H9 (cell line): ENCODE data around the gene CALHM3. TPM values are rescaled to one million over a fixed set of nuclear protein-coding genes. Genes with fewer than 3 reads are reported as not detected.
A peak's percentile ranks its signal among the peaks of the same experiment; 100 is the strongest.

Experiments
- DNase-seq: peaks from one replicate; pipeline ENCODE4 v3.0.0-alpha.2; 2017
- H2AFZ ChIP-seq: one replicate; pipeline ENCODE4 v1.6.1; 2013; ENCODE audit warnings: mild to moderate bottlenecking, low read length, control low read depth, moderate library complexity
- H2AK5ac ChIP-seq: 2 replicates; pipeline ENCODE4 v1.6.1; 2013; ENCODE audit warnings: low read length, control low read depth, mixed read lengths; ENCODE audit not compliant: insufficient read length
- H2BK120ac ChIP-seq: one replicate; pipeline ENCODE4 v1.6.1; 2013; ENCODE audit warnings: low read depth, mild to moderate bottlenecking, low read length, control low read depth, inconsistent platforms; ENCODE audit not compliant: poor library complexity, severe bottlenecking
- H2BK12ac ChIP-seq: 2 replicates; pipeline ENCODE4 v1.6.1; 2013; ENCODE audit warnings: low read length, control low read depth, mixed read lengths, low read depth; ENCODE audit not compliant: insufficient read length
- H2BK15ac ChIP-seq: 2 replicates; pipeline ENCODE4 v1.6.1; 2013; ENCODE audit warnings: low read depth, low read length, control low read depth
- H2BK20ac ChIP-seq: one replicate; pipeline ENCODE4 v1.6.1; 2013; ENCODE audit warnings: low read depth, mild to moderate bottlenecking, low read length, control low read depth, inconsistent platforms; ENCODE audit not compliant: poor library complexity, severe bottlenecking
- H2BK5ac ChIP-seq: 2 replicates; pipeline ENCODE4 v1.6.1; 2013; ENCODE audit warnings: low read length, control low read depth, mixed read lengths; ENCODE audit not compliant: insufficient read length
- H3K14ac ChIP-seq: 2 replicates; pipeline ENCODE4 v1.6.1; 2013; ENCODE audit warnings: low read length, control low read depth; ENCODE audit not compliant: insufficient read depth
- H3K18ac ChIP-seq: 2 replicates; pipeline ENCODE4 v1.6.1; 2013; ENCODE audit warnings: low read depth, mild to moderate bottlenecking, mixed read lengths, low read length, control low read depth; ENCODE audit not compliant: insufficient read length
- H3K23ac ChIP-seq: 2 replicates; pipeline ENCODE4 v1.6.1; 2013; ENCODE audit warnings: low read length, control low read depth, mixed read lengths, low read depth; ENCODE audit not compliant: insufficient read length
- H3K23me2 ChIP-seq: 2 replicates; pipeline ENCODE4 v1.6.1; 2013; ENCODE audit warnings: low read depth, mild to moderate bottlenecking, mixed read lengths, low read length, control low read depth; ENCODE audit not compliant: insufficient read length, poor library complexity, severe bottlenecking
- H3K27ac ChIP-seq: 2 replicates; pipeline ENCODE4 v1.5.1; 2013; ENCODE audit warnings: low read length, control low read depth, mixed read lengths, low read depth; ENCODE audit not compliant: insufficient read length
- H3K27me3 ChIP-seq: 2 replicates; pipeline ENCODE4 v1.6.1; 2013; ENCODE audit warnings: low read length, control low read depth, inconsistent platforms; ENCODE audit not compliant: insufficient read depth
- H3K4ac ChIP-seq: 2 replicates; pipeline ENCODE4 v1.6.1; 2013; ENCODE audit warnings: low read depth, mild to moderate bottlenecking, control low read depth, inconsistent platforms, low read length, moderate library complexity
- H3K4me1 ChIP-seq: 2 replicates; pipeline ENCODE4 v1.6.1; 2013; ENCODE audit warnings: low read length, control low read depth, inconsistent platforms; ENCODE audit not compliant: insufficient read depth
- H3K4me2 ChIP-seq: 2 replicates; pipeline ENCODE4 v1.6.1; 2013; ENCODE audit warnings: low read length, control low read depth, mixed read lengths; ENCODE audit not compliant: insufficient read length, insufficient read depth
- H3K56ac ChIP-seq: 2 replicates; pipeline ENCODE4 v1.6.1; 2013; ENCODE audit warnings: low read depth, mild to moderate bottlenecking, mixed read lengths, low read length, control low read depth; ENCODE audit not compliant: insufficient read length
- H3K79me1 ChIP-seq: 2 replicates; pipeline ENCODE4 v1.6.1; 2013; ENCODE audit warnings: low read depth, mild to moderate bottlenecking, moderate library complexity, low read length, control low read depth, inconsistent platforms; ENCODE audit not compliant: insufficient read depth, poor library complexity, severe bottlenecking
- H3K79me2 ChIP-seq: 2 replicates; pipeline ENCODE4 v1.6.1; 2013; ENCODE audit warnings: low read length, control low read depth, inconsistent platforms; ENCODE audit not compliant: insufficient read depth
- H3K9ac ChIP-seq: 2 replicates; pipeline ENCODE4 v1.6.1; 2013; ENCODE audit warnings: low read length, control low read depth, mixed read lengths; ENCODE audit not compliant: insufficient read length; ENCODE audit errors: extremely low read depth
- H3K9me3 ChIP-seq: one replicate; pipeline ENCODE4 v1.6.1; 2013; ENCODE audit warnings: low read depth, low read length, inconsistent platforms; ENCODE audit not compliant: control insufficient read depth
- H3T11ph ChIP-seq: one replicate; pipeline ENCODE4 v1.6.1; 2013; ENCODE audit warnings: mild to moderate bottlenecking, low read length, control low read depth, inconsistent platforms
- H4K20me1 ChIP-seq: one replicate; pipeline ENCODE4 v1.6.1; 2013; ENCODE audit not compliant: control insufficient read depth, insufficient read length, insufficient read depth
- H4K5ac ChIP-seq: 2 replicates; pipeline ENCODE4 v1.6.1; 2013; ENCODE audit warnings: low read depth, mild to moderate bottlenecking, mixed read lengths, low read length, control low read depth; ENCODE audit not compliant: insufficient read length
- H4K8ac ChIP-seq: replicated peaks from 2 replicates; pipeline ENCODE4 v1.6.1; 2013; ENCODE audit warnings: low read length, control low read depth, mixed read lengths, low read depth; ENCODE audit not compliant: insufficient read length
- H4K91ac ChIP-seq: 2 replicates; pipeline ENCODE4 v1.6.1; 2013; ENCODE audit warnings: low read depth, mild to moderate bottlenecking, moderate library complexity, mixed read lengths, low read length, control low read depth; ENCODE audit not compliant: insufficient read length
- H3K27ac Mint-ChIP-seq, 3 experiments: 2 replicates in 2 of 3; 3 replicates in 1 of 3; pipeline ENCODE4 v1.8.0; 2020 to 2021; ENCODE audit warnings: mixed read lengths in 3 of 3, mild to moderate bottlenecking in 1 of 3, moderate library complexity in 1 of 3
- H3K27me3 Mint-ChIP-seq: 2 replicates; pipeline ENCODE4 v1.8.0; 2021; ENCODE audit warnings: low read depth, mild to moderate bottlenecking, moderate library complexity, mixed read lengths
- H3K36me3 Mint-ChIP-seq, 3 experiments: 2 replicates in 2 of 3; 3 replicates in 1 of 3; pipeline ENCODE4 v1.8.0; 2020 to 2021; ENCODE audit warnings: low read depth in 3 of 3, mixed read lengths in 3 of 3; ENCODE audit not compliant: insufficient read depth in 1 of 3
- H3K4me1 Mint-ChIP-seq, 2 experiments: 2 replicates each; pipeline ENCODE4 v1.8.0; 2020; ENCODE audit warnings: mixed read lengths in 2 of 2
- H3K4me3 Mint-ChIP-seq, 2 experiments: 2 replicates in 1 of 2; 3 replicates in 1 of 2; pipeline ENCODE4 v1.8.0; 2020 to 2021; ENCODE audit warnings: mild to moderate bottlenecking in 2 of 2, mixed read lengths in 2 of 2, moderate library complexity in 1 of 2
- H3K9me3 Mint-ChIP-seq, 2 experiments: 2 replicates in 1 of 2; 3 replicates in 1 of 2; pipeline ENCODE4 v1.8.0; 2020; ENCODE audit warnings: mild to moderate bottlenecking in 2 of 2, mixed read lengths in 2 of 2, moderate library complexity in 1 of 2
- WGBS: extraction: QIAGEN DNeasy Blood & Tissue Kit; methylation state at CpG from one replicate; pipeline ENCODE4 v1.1.7; 2013; ENCODE audit warnings: missing lambda C conversion rate, low lambda C conversion rate, mixed read lengths; ENCODE audit not compliant: insufficient read length; ENCODE audit errors: extremely low coverage; 5-methylcytosine and 5-hydroxymethylcytosine counted together
- total RNA-seq: library from RNA; stranded (reverse); gene quantifications from 2 replicates; pipeline ENCODE4 v1.2.1, GENCODE V29; 2021
- TF ChIP-seq, protein P1 (sequence below): fragments of 200-600 bp; sonication (generic); conservative IDR thresholded peaks from 3 replicates; pipeline ENCODE4 v1.8.0; 2021; ENCODE audit warnings: antibody characterized with exemption, mild to moderate bottlenecking

Gene CALHM3
- total RNA-seq, 1 experiment from 2014 or later = not detected

DNA sequence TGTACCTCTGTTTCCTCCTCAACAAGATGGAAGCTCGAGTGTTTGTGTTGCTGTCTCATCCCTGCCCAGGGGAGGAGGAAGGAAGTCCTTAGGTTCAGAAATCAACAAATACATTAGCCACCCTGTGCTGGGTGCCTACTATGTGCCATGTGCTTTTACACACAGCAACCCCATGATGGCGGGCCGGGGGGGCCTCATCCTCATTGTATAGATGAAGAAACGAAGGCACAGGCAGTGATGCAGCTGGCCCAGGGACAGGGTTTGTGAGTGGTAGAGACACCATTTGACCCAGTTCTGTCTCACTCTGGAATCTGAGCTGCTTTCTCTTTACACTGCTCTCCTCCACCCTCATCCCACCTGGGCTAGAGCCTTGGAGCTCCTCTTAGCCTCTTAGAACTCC is 25.0 kb downstream of the CALHM3 start:
- no peak overlapping the region for H2BK15ac ChIP-seq
- no peaks in the 10 kb centered on the region for H3K23me2 ChIP-seq
- no peak overlapping the region for H4K91ac ChIP-seq
- no peak overlapping the region for H2BK5ac ChIP-seq
- no peak overlapping the region for H3T11ph ChIP-seq
- no peak overlapping the region for H3K4ac ChIP-seq
- H2AK5ac ChIP-seq = no peak overlapping the region
- H2BK20ac ChIP-seq = no peak overlapping the region
- no peaks in the 10 kb centered on the region for H3K79me2 ChIP-seq
- H3K14ac ChIP-seq = no peak overlapping the region
- Mint-ChIP-seq H3K4me1 (peaks cover 4 to 12% of the 10 kb centered on the region in 2 experiments), H3K27ac (peak overlapping the region in 1 of 3 experiments; percentile 55; a peak in 1 of 7 replicates), H3K9me3 (no peaks in the 10 kb centered on the region), H3K36me3 (peaks cover 0 to 6% (median 6%) of the 10 kb centered on the region in 3 experiments; a peak in 4 of 7 replicates), H3K4me3 (no peak overlapping the region), H3K27me3 (no peaks in the 10 kb centered on the region; the same call in 1 of the 2 replicates)
- H3K27me3 ChIP-seq = no peaks in the 10 kb centered on the region
- no peak overlapping the region for H3K23ac ChIP-seq
- H2AFZ ChIP-seq = no peak overlapping the region
- H2BK12ac ChIP-seq = no peak overlapping the region
- no peaks in the 10 kb centered on the region for H3K4me1 ChIP-seq
- H4K8ac ChIP-seq = no peak overlapping the region
- no peak overlapping the region for H3K9ac ChIP-seq
- H3K9me3 ChIP-seq = no peaks in the 10 kb centered on the region
- no peak overlapping the region for H2BK120ac ChIP-seq
- H3K79me1 ChIP-seq = no peaks in the 10 kb centered on the region
- H3K4me2 ChIP-seq = no peak overlapping the region
- H3K27ac ChIP-seq = no peak overlapping the region
- WGBS = no CpG with 5 or more reads among the region's 4 CpGs
- no peaks in the 10 kb centered on the region for H4K20me1 ChIP-seq
- H4K5ac ChIP-seq = no peak overlapping the region
- TF ChIP-seq, protein P1, sequence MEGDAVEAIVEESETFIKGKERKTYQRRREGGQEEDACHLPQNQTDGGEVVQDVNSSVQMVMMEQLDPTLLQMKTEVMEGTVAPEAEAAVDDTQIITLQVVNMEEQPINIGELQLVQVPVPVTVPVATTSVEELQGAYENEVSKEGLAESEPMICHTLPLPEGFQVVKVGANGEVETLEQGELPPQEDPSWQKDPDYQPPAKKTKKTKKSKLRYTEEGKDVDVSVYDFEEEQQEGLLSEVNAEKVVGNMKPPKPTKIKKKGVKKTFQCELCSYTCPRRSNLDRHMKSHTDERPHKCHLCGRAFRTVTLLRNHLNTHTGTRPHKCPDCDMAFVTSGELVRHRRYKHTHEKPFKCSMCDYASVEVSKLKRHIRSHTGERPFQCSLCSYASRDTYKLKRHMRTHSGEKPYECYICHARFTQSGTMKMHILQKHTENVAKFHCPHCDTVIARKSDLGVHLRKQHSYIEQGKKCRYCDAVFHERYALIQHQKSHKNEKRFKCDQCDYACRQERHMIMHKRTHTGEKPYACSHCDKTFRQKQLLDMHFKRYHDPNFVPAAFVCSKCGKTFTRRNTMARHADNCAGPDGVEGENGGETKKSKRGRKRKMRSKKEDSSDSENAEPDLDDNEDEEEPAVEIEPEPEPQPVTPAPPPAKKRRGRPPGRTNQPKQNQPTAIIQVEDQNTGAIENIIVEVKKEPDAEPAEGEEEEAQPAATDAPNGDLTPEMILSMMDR = no peak
- H3K56ac ChIP-seq = no peak overlapping the region
- DNase-seq = no peak
- no peak overlapping the region for H3K18ac ChIP-seq
